Measurements from ENCODE around the gene ST3GAL4. TPM values are rescaled to one million over a fixed set of nuclear protein-coding genes. Genes with fewer than 3 reads are reported as not detected.
"Not testable (repeated sequence)": the region's sequence is repeated elsewhere in the genome, so short reads cannot be mapped to it uniquely, and the experiment has no call there.

Gene ST3GAL4
- polyA plus RNA-seq, 2 of the 4 experiments (the other 2 are of a cell fraction) = 11.9 to 17.5 TPM

DNA sequence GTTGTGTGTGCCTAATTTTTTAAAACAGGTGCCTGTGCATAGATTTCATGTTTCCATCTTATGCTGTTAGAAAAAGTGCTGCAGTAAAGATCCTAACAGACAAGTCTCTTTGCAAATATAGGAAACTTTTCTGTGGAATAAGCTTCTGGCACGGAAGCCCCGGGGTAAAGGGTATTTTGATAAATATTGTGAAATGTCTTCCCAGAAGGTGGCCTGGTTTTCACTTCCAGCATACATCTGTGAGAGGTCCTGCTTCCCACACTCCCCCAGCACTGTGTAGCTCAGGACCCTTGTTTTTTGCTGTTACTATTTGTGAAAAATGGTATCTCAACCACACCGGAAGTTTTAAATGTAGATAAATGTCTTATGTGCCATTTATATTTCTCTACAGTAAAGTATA lies 14.5 kb downstream of the ST3GAL4 start:
- H3K4me3 ChIP-seq = no peak overlapping the region
- ChIA-PET CTCF (interaction anchor here (0.6 kb wide), 1 partner anchor 28 kb away, joined by 3 read pairs; no protein-coding TSS in a partner anchor), POLR2A (interaction anchor here (0.6 kb wide), 1 partner anchor 14 kb away, joined by 3 read pairs; the partner anchor contains the start of gene ST3GAL4)
- H3K9me3 ChIP-seq = no peaks in the 10 kb centered on the region
- no peak for ATAC-seq
- no peak overlapping the region for H3K27ac ChIP-seq
- H3K4me1 ChIP-seq = peaks cover 8% of the 10 kb centered on the region; the same call in 2 of the 3 replicates
- TF ChIP-seq RNF2 (IDR thresholded peaks at IDR 0.05; ENCODE audit: borderline replicate concordance, low read depth) = no peak
- no peak for TF ChIP-seq ZFP36 (IDR thresholded peaks at IDR 0.05; ENCODE audit: borderline replicate concordance, partially characterized antibody)
- no peak for TF ChIP-seq JUNB (IDR thresholded peaks at IDR 0.05)
- no peak for TF ChIP-seq BHLHE40 (IDR thresholded peaks at IDR 0.05; ENCODE audit: low read depth, low read length)
- no peak for TF ChIP-seq HDAC2 (IDR thresholded peaks at IDR 0.05)
- TF ChIP-seq CHD2 (IDR thresholded peaks at IDR 0.05; ENCODE audit: low read length, partially characterized antibody) = no peak
- TF ChIP-seq MYC (IDR thresholded peaks at IDR 0.05; ENCODE audit: borderline replicate concordance, low read length) = no peak
- no peak for TF ChIP-seq HEYL (CRISPR knock-in tag; IDR thresholded peaks at IDR 0.05)
- TF ChIP-seq, protein P1, sequence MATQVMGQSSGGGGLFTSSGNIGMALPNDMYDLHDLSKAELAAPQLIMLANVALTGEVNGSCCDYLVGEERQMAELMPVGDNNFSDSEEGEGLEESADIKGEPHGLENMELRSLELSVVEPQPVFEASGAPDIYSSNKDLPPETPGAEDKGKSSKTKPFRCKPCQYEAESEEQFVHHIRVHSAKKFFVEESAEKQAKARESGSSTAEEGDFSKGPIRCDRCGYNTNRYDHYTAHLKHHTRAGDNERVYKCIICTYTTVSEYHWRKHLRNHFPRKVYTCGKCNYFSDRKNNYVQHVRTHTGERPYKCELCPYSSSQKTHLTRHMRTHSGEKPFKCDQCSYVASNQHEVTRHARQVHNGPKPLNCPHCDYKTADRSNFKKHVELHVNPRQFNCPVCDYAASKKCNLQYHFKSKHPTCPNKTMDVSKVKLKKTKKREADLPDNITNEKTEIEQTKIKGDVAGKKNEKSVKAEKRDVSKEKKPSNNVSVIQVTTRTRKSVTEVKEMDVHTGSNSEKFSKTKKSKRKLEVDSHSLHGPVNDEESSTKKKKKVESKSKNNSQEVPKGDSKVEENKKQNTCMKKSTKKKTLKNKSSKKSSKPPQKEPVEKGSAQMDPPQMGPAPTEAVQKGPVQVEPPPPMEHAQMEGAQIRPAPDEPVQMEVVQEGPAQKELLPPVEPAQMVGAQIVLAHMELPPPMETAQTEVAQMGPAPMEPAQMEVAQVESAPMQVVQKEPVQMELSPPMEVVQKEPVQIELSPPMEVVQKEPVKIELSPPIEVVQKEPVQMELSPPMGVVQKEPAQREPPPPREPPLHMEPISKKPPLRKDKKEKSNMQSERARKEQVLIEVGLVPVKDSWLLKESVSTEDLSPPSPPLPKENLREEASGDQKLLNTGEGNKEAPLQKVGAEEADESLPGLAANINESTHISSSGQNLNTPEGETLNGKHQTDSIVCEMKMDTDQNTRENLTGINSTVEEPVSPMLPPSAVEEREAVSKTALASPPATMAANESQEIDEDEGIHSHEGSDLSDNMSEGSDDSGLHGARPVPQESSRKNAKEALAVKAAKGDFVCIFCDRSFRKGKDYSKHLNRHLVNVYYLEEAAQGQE (IDR thresholded peaks at IDR 0.05) = no peak
- TF ChIP-seq MAX (IDR thresholded peaks at IDR 0.05) = no peak
- no peak for FAIRE-seq
- 94% methylated on average over 3 of the region's 3 CpGs for WGBS (ENCODE audit: missing lambda C conversion rate)
- DNase-seq (ENCODE audit: low read depth in 1 of 2, low spot score in 1 of 2) = no peak
- no peak overlapping the region for H3K4me2 ChIP-seq

DNA sequence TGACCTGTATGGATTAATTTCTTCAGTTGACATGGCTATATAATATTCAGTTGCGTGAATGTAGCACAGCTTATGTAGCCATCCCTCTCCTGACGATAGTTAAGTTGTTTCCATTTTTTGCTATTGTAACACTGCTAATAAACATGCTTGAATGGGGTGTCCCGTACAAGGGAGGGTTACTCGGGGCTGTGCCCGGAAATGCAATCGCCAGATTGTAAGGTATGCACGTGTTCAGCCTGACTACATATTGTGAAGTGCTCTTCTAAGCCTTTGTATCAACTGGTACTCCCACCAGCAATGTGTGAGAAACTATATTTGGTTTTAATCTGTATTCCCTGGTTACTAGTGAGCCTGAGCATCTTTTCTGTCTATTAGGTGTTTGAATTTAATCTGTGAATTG lies 16.1 kb downstream of the ST3GAL4 start:
- ChIA-PET POLR2A (no interaction called here), CTCF (no interaction called here)
- DNase-seq (ENCODE audit: low read depth in 1 of 2, low spot score in 1 of 2) (no peak), ATAC-seq (no peak), FAIRE-seq (no peak)
- no peak for TF ChIP-seq PHF8 (IDR thresholded peaks at IDR 0.05; ENCODE audit: borderline replicate concordance, low read depth)
- no peak for TF ChIP-seq POLR2AphosphoS2 (conservative IDR thresholded peaks at IDR 0.05; ENCODE audit: low read length)
- no peak for TF ChIP-seq ZNF302 (CRISPR knock-in tag; IDR thresholded peaks at IDR 0.05)
- TF ChIP-seq EP300 (IDR thresholded peaks at IDR 0.05) = no peak
- TF ChIP-seq HOXB5 (CRISPR knock-in tag; IDR thresholded peaks at IDR 0.05) = no peak
- TF ChIP-seq HEYL (CRISPR knock-in tag; IDR thresholded peaks at IDR 0.05) = no peak
- TF ChIP-seq RCOR1 (IDR thresholded peaks at IDR 0.05; ENCODE audit: low read depth, low read length) = no peak
- TF ChIP-seq, protein P2, sequence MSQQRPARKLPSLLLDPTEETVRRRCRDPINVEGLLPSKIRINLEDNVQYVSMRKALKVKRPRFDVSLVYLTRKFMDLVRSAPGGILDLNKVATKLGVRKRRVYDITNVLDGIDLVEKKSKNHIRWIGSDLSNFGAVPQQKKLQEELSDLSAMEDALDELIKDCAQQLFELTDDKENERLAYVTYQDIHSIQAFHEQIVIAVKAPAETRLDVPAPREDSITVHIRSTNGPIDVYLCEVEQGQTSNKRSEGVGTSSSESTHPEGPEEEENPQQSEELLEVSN (IDR thresholded peaks at IDR 0.05; ENCODE audit: borderline replicate concordance, low read depth) = no peak
- no peak for TF ChIP-seq HOXB13 (CRISPR knock-in tag; IDR thresholded peaks at IDR 0.05; ENCODE audit: low read depth)
- TF ChIP-seq MAX (IDR thresholded peaks at IDR 0.05) = no peak
- TF ChIP-seq, protein P3, sequence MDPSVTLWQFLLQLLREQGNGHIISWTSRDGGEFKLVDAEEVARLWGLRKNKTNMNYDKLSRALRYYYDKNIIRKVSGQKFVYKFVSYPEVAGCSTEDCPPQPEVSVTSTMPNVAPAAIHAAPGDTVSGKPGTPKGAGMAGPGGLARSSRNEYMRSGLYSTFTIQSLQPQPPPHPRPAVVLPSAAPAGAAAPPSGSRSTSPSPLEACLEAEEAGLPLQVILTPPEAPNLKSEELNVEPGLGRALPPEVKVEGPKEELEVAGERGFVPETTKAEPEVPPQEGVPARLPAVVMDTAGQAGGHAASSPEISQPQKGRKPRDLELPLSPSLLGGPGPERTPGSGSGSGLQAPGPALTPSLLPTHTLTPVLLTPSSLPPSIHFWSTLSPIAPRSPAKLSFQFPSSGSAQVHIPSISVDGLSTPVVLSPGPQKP (IDR thresholded peaks at IDR 0.05; ENCODE audit: low read depth, low read length) = no peak
- Histone ChIP-seq H3K27ac (no peak overlapping the region), H3K4me3 (no peak overlapping the region), H3K4me2 (no peak overlapping the region), H3K9me3 (no peaks in the 10 kb centered on the region), H3K4me1 (peaks cover 8% of the 10 kb centered on the region; the same call in 2 of the 3 replicates)
- 95% methylated on average over 7 of the region's 7 CpGs for WGBS (ENCODE audit: missing lambda C conversion rate)

DNA sequence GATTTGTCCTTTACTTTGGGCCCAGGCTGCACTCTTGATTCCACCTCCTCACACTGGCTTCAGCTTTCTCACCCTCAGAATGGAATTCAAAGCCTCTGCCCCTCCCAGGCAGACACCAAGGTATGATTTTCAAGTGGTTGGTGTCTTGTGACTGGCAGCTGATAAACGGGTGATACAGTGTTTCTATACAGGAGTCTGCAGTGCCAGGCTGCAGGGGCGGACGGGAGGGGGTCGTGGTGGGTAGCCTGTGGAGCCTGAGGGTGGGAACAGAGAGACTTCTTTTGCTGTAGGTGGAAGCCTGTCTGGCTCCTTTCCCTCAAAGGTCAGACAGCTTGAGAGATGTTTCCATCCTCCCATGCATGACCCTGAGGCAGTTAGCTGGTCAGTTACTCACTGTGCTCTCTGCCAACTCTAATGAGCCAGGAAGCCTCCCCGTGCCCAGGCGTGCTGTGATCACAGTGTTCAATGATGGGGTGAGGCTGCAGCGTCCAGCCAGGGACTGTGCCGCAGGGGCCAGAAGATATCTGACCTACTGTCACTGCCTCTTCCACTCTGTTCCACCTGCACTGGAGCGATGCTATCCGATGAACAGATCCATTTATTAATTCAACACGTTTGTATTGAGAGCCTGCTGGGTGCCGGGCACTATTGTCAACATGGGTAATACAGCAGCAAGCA lies 18.0 kb downstream of the ST3GAL4 start:
- Histone ChIP-seq H3K4me2 (peak overlapping the region; percentile 18; the same call in 1 of the 3 replicates), H3K27ac (peak overlapping the region in 1 of 2 experiments; percentile 58; a peak in 2 of 6 replicates)
- DNase-seq (ENCODE audit: low read depth in 1 of 2, low spot score in 1 of 2); H3K4me3 ChIP-seq; POLR2A ChIA-PET; H3K9me3 ChIP-seq; FAIRE-seq; H3K4me1 ChIP-seq: not testable (repeated sequence)
- 84% methylated on average over 4 of the region's 12 CpGs for WGBS (ENCODE audit: missing lambda C conversion rate)
- peak; percentile 50 to 63; a peak in 4 of 6 replicates for ATAC-seq
- CTCF ChIA-PET = interaction anchor here (0.6 kb wide), 1 partner anchor 280 kb away, joined by 4 read pairs; no protein-coding TSS in a partner anchor

GRCh38 chr11:126374562-126375300 lies 19.2 kb downstream of the ST3GAL4 start:
- DNase-seq (ENCODE audit: low read depth in 1 of 2, low spot score in 1 of 2); H3K9me3 ChIP-seq; ATAC-seq; FAIRE-seq; H3K4me2 ChIP-seq; H3K27ac ChIP-seq; H3K4me3 ChIP-seq; H3K4me1 ChIP-seq; POLR2A ChIA-PET: not testable (repeated sequence)
- CTCF ChIA-PET = interaction anchor here (0.7 kb wide), 1 partner anchor 134 kb away, joined by 3 read pairs; no protein-coding TSS in a partner anchor
- 97% methylated on average over 15 of the region's 28 CpGs for WGBS (ENCODE audit: missing lambda C conversion rate)

Measured in A549 (cell line).